ENCODE measurements around the gene ISYNA1. TPM values are rescaled to one million over a fixed set of nuclear protein-coding genes. Genes with fewer than 3 reads are reported as not detected.

ISYNA1 gene
- polyA plus RNA-seq, 2 donors: 17.5 to 42.7 TPM

DNA sequence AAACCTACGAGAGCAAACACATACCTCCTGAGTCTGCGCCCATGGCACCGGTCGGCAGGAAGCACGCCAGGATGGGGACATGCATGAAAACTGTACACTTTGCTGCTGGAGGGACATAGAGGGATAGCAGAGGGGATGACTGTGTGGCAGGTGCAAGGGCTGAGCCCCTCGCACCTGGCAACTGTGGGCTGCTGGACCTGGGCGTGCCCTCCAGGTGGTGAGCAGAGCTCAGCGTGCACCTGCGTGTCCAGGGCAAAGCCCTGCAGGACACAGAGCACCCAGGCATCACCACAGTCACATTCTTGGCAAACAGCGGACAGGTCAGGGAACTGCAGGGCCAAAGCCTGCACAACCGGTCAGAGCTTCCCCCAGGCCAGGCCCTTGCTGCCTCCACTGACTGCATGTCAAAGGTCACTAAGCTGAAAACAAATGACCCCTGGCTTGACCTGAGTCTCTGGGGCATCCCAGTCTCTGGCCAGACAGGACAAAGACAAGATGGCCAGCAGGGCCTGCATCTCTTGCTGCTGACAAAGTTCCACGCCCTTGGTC lies 9.0 kb upstream of the ISYNA1 start:
- Histone ChIP-seq H3K9me3 (ENCODE audit: control insufficient read depth in 2 of 2, insufficient read depth in 1 of 2, low read depth in 1 of 2, low read length in 1 of 2) (peaks cover 0 to 5% of the 10 kb centered on the region in 2 donors), H3K4me3 (ENCODE audit: low read depth in 1 of 2, low read length in 2 of 2) (no peak overlapping the region), H3K27me3 (ENCODE audit: control insufficient read depth in 1 of 2, insufficient read depth in 2 of 2, low read length in 2 of 2) (no peaks in the 10 kb centered on the region), H3K4me1 (ENCODE audit: control insufficient read depth in 2 of 2, insufficient read depth in 2 of 2, low read length in 1 of 2) (peaks cover 0 to 5% of the 10 kb centered on the region in 2 donors), H3K36me3 (ENCODE audit: control insufficient read depth in 2 of 2, insufficient read depth in 2 of 2, low read length in 1 of 2) (peaks cover 16 to 64% of the 10 kb centered on the region in 2 donors), H3K27ac (ENCODE audit: low read depth in 2 of 2, low read length in 1 of 2) (no peak overlapping the region)
- 91 to 92% methylated on average over 12 of the region's 12 CpGs for WGBS, 2 donors

DNA sequence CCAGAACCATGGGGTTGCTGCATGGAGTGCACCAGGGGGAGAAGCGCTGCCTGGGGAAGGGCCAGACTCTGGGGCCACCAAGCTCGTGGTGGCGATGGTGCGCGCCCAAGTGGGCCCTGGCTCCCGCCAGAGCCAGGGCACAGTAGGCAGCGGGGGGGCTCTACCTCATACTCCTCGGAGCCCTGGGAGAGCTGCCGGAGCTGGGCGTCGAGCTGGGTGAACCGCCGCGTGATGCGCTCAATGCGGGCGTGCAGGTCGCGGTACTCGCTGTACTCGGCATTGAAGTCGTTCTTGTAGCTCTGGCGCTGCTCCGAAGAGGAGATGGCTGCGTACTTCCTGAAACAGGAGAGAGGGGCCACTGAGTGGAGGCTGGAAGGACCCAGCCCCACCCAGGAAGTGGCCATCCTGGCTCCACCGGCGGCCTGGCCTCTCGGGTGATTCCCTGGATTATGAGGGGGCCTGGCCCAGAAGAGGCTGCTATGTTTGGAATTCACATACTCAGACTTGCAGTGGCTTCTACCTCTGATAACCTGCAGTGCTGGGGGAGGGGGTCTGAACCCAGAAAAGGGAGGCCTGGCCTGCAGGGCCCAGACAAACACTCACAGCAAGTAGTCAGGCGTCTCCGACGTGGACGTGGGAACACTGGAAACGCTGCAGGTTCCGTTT lies 8.3 kb upstream of the ISYNA1 start:
- WGBS, 2 donors: 91% methylated on average over 34 of the region's 34 CpGs
- Histone ChIP-seq H3K4me1 (ENCODE audit: control insufficient read depth in 2 of 2, insufficient read depth in 2 of 2, low read length in 1 of 2) (peaks cover 0 to 5% of the 10 kb centered on the region in 2 donors), H3K4me3 (ENCODE audit: low read depth in 1 of 2, low read length in 2 of 2) (no peak overlapping the region), H3K9me3 (ENCODE audit: control insufficient read depth in 2 of 2, insufficient read depth in 1 of 2, low read depth in 1 of 2, low read length in 1 of 2) (peaks cover 0 to 5% of the 10 kb centered on the region in 2 donors), H3K27me3 (ENCODE audit: control insufficient read depth in 1 of 2, insufficient read depth in 2 of 2, low read length in 2 of 2) (no peaks in the 10 kb centered on the region), H3K36me3 (ENCODE audit: control insufficient read depth in 2 of 2, insufficient read depth in 2 of 2, low read length in 1 of 2) (peaks cover 16 to 64% of the 10 kb centered on the region in 2 donors), H3K27ac (ENCODE audit: low read depth in 2 of 2, low read length in 1 of 2) (no peak overlapping the region)

DNA sequence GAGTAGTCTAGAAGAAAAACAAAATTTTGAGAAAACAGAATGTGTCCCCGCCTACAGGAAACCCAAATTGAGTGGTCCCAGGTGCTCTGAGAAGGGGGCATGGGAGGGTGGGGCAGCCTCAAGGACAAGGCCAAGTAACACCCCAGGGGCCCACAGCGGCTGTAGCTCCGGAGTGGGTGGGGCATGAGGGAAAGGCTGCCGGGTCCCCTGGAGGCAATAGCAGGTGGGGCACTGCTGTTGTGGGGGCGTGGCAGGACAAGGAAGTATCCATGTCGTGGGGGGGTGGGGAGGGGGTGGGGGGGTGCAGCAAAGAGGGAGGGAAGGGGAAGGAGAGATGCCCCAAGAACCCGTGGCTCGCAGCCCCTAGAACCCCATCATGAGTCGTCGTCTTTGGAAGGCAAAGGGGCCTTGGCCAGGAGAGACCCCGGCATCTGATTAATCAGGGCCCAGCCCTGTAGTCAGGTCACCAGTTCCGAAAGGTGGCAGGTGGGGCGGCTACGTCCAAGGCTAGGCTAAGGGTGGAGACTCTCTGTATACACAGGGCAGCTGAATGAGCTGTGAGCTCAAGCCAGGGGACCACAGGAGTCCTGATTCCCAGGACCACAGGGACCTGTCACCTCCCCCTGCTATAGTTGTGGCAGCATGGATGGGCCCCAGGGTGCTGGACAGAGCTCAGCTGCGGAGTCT lies 7.5 kb upstream of the ISYNA1 start:
- Histone ChIP-seq H3K27ac (ENCODE audit: low read depth in 2 of 2, low read length in 1 of 2) (no peak overlapping the region), H3K4me1 (ENCODE audit: control insufficient read depth in 2 of 2, insufficient read depth in 2 of 2, low read length in 1 of 2) (peaks cover 0 to 5% of the 10 kb centered on the region in 2 donors), H3K4me3 (ENCODE audit: low read depth in 1 of 2, low read length in 2 of 2) (no peak overlapping the region), H3K9me3 (ENCODE audit: control insufficient read depth in 2 of 2, insufficient read depth in 1 of 2, low read depth in 1 of 2, low read length in 1 of 2) (peaks cover 0 to 5% of the 10 kb centered on the region in 2 donors), H3K27me3 (ENCODE audit: control insufficient read depth in 1 of 2, insufficient read depth in 2 of 2, low read length in 2 of 2) (no peaks in the 10 kb centered on the region), H3K36me3 (ENCODE audit: control insufficient read depth in 2 of 2, insufficient read depth in 2 of 2, low read length in 1 of 2) (peaks cover 16 to 61% of the 10 kb centered on the region in 2 donors)
- whole genome bisulfite sequencing, 2 donors: 72 to 75% methylated on average over 15 of the region's 15 CpGs

DNA sequence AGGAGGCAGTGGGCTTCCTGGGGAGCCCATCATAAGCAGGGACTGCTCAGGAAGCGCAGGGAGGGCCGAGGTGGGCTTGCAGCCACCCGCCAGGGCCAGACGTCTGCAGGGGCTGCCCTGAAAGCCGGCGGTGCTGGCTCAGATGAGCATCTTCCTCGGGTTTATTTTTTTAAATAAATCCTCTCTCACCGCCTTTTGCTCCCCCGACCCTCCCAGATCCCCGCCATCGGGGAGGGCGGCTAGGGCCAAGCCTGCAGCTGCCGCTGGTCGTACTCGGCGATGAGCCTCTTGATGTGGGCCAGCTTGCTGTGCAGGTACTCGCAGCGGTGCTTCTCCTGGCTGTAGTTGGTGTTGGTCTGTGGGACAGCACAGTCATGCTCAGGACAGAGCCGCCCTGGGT lies 6.6 kb upstream of the ISYNA1 start:
- WGBS, 2 donors: 87 to 90% methylated on average over 19 of the region's 19 CpGs
- Histone ChIP-seq H3K9me3 (ENCODE audit: control insufficient read depth in 2 of 2, insufficient read depth in 1 of 2, low read depth in 1 of 2, low read length in 1 of 2) (peaks cover 0 to 5% of the 10 kb centered on the region in 2 donors), H3K4me3 (ENCODE audit: low read depth in 1 of 2, low read length in 2 of 2) (no peak overlapping the region), H3K4me1 (ENCODE audit: control insufficient read depth in 2 of 2, insufficient read depth in 2 of 2, low read length in 1 of 2) (peaks cover 0 to 5% of the 10 kb centered on the region in 2 donors), H3K27ac (ENCODE audit: low read depth in 2 of 2, low read length in 1 of 2) (no peak overlapping the region), H3K27me3 (ENCODE audit: control insufficient read depth in 1 of 2, insufficient read depth in 2 of 2, low read length in 2 of 2) (no peaks in the 10 kb centered on the region), H3K36me3 (ENCODE audit: control insufficient read depth in 2 of 2, insufficient read depth in 2 of 2, low read length in 1 of 2) (peaks cover 11 to 53% of the 10 kb centered on the region in 2 donors)

DNA sequence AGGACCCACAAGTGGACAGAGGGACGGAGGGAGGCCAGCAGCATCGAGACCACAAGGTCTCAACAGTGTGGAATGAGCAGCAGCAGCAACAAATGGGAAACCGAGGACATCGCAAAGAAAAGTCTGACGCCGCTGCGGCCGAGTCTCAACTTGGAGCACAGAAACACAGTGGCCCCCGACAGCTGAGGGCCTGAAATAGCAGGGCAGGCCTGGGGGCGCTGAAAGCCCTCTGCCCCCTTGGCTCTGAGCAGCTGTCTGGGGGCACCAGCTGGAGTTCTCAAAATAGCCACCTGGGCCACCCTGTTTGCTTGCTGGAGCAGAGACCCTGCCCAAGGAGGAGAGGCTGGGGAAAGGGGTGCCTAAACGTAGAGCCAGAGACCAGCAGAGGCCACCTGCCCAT lies 5.9 kb upstream of the ISYNA1 start:
- peaks cover 11 to 46% of the 10 kb centered on the region in 2 donors for H3K36me3 ChIP-seq (ENCODE audit: control insufficient read depth in 2 of 2, insufficient read depth in 2 of 2, low read length in 1 of 2)
- 90 to 92% methylated on average over 11 of the region's 11 CpGs for whole genome bisulfite sequencing, 2 donors
- H3K4me1 ChIP-seq (ENCODE audit: control insufficient read depth in 2 of 2, insufficient read depth in 2 of 2, low read length in 1 of 2): peaks cover 0 to 9% of the 10 kb centered on the region in 2 donors
- no peak overlapping the region for H3K4me3 ChIP-seq (ENCODE audit: low read depth in 1 of 2, low read length in 2 of 2)
- H3K9me3 ChIP-seq (ENCODE audit: control insufficient read depth in 2 of 2, insufficient read depth in 1 of 2, low read depth in 1 of 2, low read length in 1 of 2): peaks cover 0 to 5% of the 10 kb centered on the region in 2 donors
- no peak overlapping the region for H3K27ac ChIP-seq (ENCODE audit: low read depth in 2 of 2, low read length in 1 of 2)
- no peaks in the 10 kb centered on the region for H3K27me3 ChIP-seq (ENCODE audit: control insufficient read depth in 1 of 2, insufficient read depth in 2 of 2, low read length in 2 of 2)

DNA sequence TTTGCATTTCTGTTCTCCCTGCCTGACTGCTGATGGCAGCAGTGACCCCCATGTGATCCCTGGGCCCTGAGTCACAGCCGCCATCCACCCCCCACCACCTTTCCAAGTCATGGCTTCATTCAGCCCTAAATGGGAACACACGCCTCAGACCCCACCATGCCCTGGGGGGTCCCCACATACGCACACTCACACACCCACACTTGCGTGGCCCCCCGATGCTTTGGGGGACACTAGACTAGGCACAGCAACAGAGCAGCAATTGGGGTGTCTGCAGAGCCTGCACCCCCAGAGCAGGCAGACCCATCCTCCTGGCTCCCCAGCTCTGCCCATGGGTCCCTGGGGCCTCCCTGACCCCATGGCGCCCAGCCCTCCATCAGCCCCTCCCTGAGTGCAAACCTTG lies 5.5 kb upstream of the ISYNA1 start:
- Histone ChIP-seq H3K9me3 (ENCODE audit: control insufficient read depth in 2 of 2, insufficient read depth in 1 of 2, low read depth in 1 of 2, low read length in 1 of 2) (peaks cover 0 to 5% of the 10 kb centered on the region in 2 donors), H3K4me1 (ENCODE audit: control insufficient read depth in 2 of 2, insufficient read depth in 2 of 2, low read length in 1 of 2) (peaks cover 0 to 13% of the 10 kb centered on the region in 2 donors), H3K27me3 (ENCODE audit: control insufficient read depth in 1 of 2, insufficient read depth in 2 of 2, low read length in 2 of 2) (no peaks in the 10 kb centered on the region), H3K27ac (ENCODE audit: low read depth in 2 of 2, low read length in 1 of 2) (no peak overlapping the region), H3K36me3 (ENCODE audit: control insufficient read depth in 2 of 2, insufficient read depth in 2 of 2, low read length in 1 of 2) (peaks cover 11 to 44% of the 10 kb centered on the region in 2 donors), H3K4me3 (ENCODE audit: low read depth in 1 of 2, low read length in 2 of 2) (no peak overlapping the region)
- 92 to 98% methylated on average over 6 of the region's 6 CpGs for WGBS, 2 donors

DNA sequence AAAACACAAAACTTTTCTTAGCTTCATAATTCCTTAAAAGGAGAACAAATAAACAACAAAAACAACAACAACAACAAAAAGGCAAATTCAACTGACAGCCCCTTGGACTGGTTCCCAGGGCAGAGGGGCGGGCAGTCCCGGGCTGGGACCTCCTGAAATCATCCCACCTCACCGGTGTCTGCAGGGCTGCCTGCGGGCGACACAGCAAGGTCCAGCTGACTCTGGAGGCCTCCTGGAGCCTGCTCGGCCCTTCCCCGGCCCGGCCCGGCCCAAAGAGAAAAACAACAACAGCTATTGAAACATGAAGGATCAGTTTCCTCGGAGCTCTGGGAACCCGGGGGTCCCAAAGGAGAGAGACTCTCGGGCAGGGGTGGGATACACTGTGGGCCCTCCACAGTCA lies 5.0 kb upstream of the ISYNA1 start:
- peaks cover 11 to 40% of the 10 kb centered on the region in 2 donors for H3K36me3 ChIP-seq (ENCODE audit: control insufficient read depth in 2 of 2, insufficient read depth in 2 of 2, low read length in 1 of 2)
- 85 to 88% methylated on average over 12 of the region's 12 CpGs for WGBS, 2 donors
- H3K27ac ChIP-seq (ENCODE audit: low read depth in 2 of 2, low read length in 1 of 2): no peak overlapping the region

DNA sequence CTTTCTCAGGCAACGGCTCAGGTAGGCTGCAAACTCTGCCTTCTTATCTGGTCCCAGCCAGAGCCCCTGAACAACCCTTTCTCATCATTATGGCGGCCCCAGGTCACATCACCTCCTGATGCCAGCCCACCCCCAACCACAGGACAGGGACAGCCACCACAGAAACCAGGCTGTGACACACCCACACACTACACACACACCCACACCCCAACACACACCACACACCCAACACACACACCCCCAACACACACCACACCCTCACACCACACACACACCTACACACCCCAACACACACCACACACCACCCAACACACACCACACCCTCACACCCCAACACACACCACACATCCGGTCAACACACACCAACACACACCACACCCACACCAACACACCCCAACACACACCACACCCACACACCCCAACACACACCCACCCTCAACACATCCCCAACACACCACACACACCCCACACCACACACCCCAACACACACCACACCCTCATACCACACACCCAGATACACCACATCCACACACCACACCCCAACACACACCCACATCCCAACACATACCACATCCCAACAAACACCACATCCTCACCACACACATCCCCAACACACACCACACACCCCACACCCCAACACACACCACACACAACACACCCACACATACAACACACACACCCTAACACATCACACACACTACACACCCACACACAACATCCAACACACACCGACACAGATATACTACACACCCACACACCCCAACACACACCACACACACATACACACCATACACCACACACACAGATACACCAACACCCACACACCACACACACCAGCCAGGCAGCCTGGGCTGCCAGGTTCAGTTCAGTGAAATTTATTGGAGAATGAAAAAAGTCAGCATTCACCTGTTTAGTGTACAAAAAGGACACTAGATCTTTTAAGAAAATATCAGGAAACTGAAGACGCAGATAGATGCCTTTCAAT lies 4.2 kb upstream of the ISYNA1 start:
- Histone ChIP-seq H3K36me3 (ENCODE audit: control insufficient read depth in 2 of 2, insufficient read depth in 2 of 2, low read length in 1 of 2) (peaks cover 11 to 35% of the 10 kb centered on the region in 2 donors), H3K4me1 (ENCODE audit: control insufficient read depth in 2 of 2, insufficient read depth in 2 of 2, low read length in 1 of 2) (peaks cover 0 to 18% of the 10 kb centered on the region in 2 donors), H3K27ac (ENCODE audit: low read depth in 2 of 2, low read length in 1 of 2) (no peak overlapping the region), H3K4me3 (ENCODE audit: low read depth in 1 of 2, low read length in 2 of 2) (no peak overlapping the region), H3K27me3 (ENCODE audit: control insufficient read depth in 1 of 2, insufficient read depth in 2 of 2, low read length in 2 of 2) (no peaks in the 10 kb centered on the region), H3K9me3 (ENCODE audit: control insufficient read depth in 2 of 2, insufficient read depth in 1 of 2, low read depth in 1 of 2, low read length in 1 of 2) (peaks cover 0 to 5% of the 10 kb centered on the region in 2 donors)
- WGBS, 2 donors: 65 to 73% methylated on average over 5 of the region's 5 CpGs

More for the DNA sequence above, 5.0 kb upstream of the ISYNA1 start:
- Histone ChIP-seq H3K9me3 (ENCODE audit: control insufficient read depth in 2 of 2, insufficient read depth in 1 of 2, low read depth in 1 of 2, low read length in 1 of 2) (peaks cover 0 to 5% of the 10 kb centered on the region in 2 donors), H3K4me1 (ENCODE audit: control insufficient read depth in 2 of 2, insufficient read depth in 2 of 2, low read length in 1 of 2) (peaks cover 0 to 16% of the 10 kb centered on the region in 2 donors), H3K27me3 (ENCODE audit: control insufficient read depth in 1 of 2, insufficient read depth in 2 of 2, low read length in 2 of 2) (no peaks in the 10 kb centered on the region), H3K4me3 (ENCODE audit: low read depth in 1 of 2, low read length in 2 of 2) (no peak overlapping the region)
